ENCODE measurements around the gene ZBTB21.

GRCh38 chr21:41941941-41942340 lies 68.2 kb downstream of the ZBTB21 start:
- TF ChIP-seq ETS1 (conservative IDR thresholded peaks at IDR 0.05; ENCODE audit: control insufficient read depth, low read depth, low read length) (no peak), IFI16 (CRISPR knock-in tag; IDR thresholded peaks at IDR 0.05) (no peak), POLR2A (conservative IDR thresholded peaks at IDR 0.05) (no peak), ZNF140 (CRISPR knock-in tag; IDR thresholded peaks at IDR 0.05) (no peak), MAFK (IDR thresholded peaks at IDR 0.05; ENCODE audit: low read length) (no peak), MAZ (CRISPR knock-in tag; conservative IDR thresholded peaks at IDR 0.05 in 1 of 2, IDR thresholded peaks at IDR 0.05 in 1 of 2) (no peak), PATZ1 (CRISPR knock-in tag; IDR thresholded peaks at IDR 0.05; ENCODE audit: borderline replicate concordance) (no peak), EZH2 (IDR thresholded peaks at IDR 0.05; ENCODE audit: borderline replicate concordance, low read depth, low read length) (no peak), CTCF (IDR thresholded peaks at IDR 0.05 in 2 of 3, conservative IDR thresholded peaks at IDR 0.05 in 1 of 3; ENCODE audit: insufficient read depth in 2 of 3, low read depth in 1 of 3, low read length in 3 of 3) (no peak)

Data from K562 (cell line).